ENCODE measurements around the gene FOXL1.

Gene FOXL1

GRCh38 chr16:86568677-86569623 is 9.4 kb upstream of the FOXL1 start:
- DNase-seq: no peak

- no peak for DNase-seq
These were observed 8.5 kb upstream of the FOXL1 start for GRCh38 chr16:86569701-86570447.

DNA sequence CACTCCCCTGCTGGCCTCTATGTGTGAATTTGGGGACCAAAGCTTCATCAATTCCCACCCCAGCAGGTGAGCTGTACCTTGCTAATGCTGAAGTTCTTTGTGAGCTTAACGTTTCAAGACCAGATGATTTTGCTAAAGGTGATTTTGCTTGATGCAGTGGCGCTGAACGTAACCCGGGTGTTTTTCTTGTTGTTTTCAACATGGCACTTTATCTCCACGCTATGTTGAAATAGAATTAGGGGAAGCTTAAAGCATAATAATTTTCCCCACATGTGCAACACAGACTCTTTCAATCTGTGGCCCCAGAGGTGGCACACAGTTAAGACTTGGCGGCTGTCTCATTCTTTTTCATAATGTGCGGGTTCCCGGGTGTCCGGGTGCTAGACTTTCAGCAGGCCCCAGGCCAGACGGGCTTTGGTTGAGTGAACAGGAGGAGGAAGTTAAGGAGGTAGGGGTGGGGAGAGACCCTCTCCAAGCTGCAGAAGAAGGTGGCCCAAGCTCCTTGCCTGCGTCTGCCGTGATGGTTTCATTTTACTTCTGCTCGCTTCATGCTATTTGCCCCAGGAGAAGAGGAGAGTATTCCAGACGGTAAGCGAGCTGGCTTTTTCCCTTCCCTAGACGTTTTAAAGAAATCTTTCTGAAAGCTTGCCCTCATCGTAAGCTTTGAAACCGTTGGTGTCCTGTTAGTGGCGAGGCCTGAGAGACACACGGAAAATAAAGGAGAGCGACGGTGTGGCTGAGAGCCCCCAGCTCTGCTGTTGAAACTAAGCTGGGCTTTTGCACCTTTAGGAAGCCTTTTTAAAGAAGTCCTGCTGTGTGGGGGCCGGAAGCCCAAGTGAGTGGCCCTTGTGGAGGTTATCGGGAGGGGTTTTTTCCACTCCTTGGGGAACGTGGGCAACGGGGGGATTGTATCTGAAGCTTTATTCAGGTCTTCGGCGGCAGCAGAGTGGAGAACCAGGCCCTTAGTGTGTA is 7.5 kb upstream of the FOXL1 start:
- DNase-seq: no peak

DNA sequence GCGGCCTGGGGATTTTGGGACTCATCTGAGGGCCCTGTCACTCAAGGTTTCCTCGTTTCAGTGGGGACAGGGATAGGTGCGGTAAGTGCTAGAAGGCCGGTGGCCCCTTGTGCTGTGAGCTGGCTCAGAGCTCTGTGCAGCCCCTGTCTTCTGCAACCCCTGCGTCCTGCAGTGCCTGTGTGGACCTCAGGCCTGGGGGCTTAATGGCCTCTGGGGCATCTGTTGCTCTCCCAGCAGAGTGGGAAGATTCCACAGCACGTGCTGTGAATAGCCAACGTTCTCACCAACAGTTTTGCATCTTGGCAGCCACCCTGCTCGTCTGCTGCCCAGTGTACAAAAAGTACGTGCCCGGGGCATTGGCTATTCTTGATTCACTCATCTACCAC is 6.8 kb upstream of the FOXL1 start:
- no peak for DNase-seq

DNA sequence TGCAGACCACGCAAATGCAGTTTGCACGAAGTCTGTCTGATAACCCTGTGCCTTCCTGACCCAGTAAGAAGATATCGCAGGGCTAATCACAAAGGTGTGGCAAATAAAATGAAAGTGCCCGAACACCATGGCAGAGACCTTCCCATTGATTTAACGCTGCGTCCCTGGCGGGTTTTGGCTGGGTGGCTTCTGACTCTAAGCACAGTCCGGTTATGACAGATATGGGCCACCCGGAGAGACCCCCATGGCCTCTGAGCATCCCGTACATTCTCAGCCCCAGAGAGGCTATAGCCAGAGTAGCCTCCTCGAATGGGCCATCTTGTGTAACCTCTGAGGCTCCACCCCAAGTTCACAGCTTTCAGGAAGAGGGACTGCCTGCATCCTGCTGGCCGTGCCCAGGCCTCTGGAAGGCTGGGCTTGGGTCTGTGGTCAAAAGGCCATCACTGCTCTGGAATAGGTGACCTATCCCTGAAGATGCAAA is 6.3 kb upstream of the FOXL1 start:
- DNase-seq: no peak

DNA sequence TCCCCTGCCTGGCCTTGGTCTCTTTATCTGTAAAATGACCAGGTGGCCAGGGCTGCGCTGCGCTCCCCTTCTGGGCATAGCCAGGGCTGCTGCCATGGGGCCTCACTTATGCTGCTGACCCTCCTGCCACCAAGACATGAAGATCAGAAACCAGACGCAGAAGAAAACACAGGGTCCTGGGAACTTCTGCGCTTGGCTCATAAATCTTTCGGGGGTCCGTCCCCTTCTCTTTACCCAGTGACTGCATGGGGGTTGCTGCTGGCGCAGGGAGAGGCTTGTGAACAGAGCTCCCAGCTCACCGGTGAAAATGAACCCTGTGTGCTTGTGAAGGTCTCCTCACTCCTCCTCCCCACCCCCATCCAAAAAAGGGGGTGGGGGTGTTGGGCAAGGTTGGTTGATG is 5.7 kb upstream of the FOXL1 start:
- DNase-seq: no peak

GRCh38 chr16:86573215-86573614 is 5.1 kb upstream of the FOXL1 start:
- no peak for DNase-seq

- no peak for DNase-seq
These were observed 4.5 kb upstream of the FOXL1 start for GRCh38 chr16:86573646-86574508.

- DNase-seq: no peak
These were observed 3.7 kb upstream of the FOXL1 start for GRCh38 chr16:86574646-86575045.

- DNase-seq: no peak
These were observed 3.2 kb upstream of the FOXL1 start for GRCh38 chr16:86575095-86575685.

- DNase-seq: peak; percentile 14
These were observed 2.4 kb upstream of the FOXL1 start for GRCh38 chr16:86575754-86576557.

- no peak for DNase-seq
These were observed 1.6 kb upstream of the FOXL1 start for GRCh38 chr16:86576591-86577313.

- no peak for DNase-seq
These were observed 906 bp upstream of the FOXL1 start for GRCh38 chr16:86577314-86577971.

DNA sequence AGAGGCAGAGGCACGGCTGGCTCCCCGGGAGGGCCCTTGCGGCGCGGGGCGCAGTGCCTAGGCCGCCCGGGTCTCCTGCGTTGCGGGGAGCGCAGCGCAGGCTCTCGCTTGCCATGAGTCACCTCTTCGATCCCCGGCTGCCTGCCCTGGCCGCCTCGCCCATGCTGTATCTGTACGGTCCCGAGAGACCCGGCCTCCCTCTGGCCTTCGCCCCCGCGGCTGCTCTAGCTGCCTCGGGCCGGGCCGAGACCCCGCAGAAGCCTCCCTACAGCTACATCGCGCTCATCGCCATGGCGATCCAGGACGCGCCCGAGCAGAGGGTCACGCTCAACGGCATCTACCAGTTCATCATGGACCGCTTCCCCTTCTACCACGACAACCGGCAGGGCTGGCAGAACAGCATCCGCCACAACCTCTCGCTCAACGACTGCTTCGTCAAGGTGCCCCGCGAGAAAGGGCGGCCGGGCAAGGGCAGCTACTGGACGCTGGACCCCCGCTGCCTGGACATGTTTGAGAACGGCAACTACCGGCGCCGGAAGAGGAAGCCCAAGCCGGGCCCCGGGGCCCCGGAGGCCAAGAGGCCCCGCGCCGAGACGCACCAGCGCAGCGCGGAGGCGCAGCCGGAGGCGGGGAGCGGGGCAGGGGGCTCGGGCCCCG is 390 bp downstream of the FOXL1 start:
- DNase-seq: no peak

GRCh38 chr16:86579268-86580062 is 1.1 kb downstream of the FOXL1 start:
- DNase-seq: no peak

GRCh38 chr16:86580063-86580790 is 1.9 kb downstream of the FOXL1 start:
- DNase-seq: no peak

GRCh38 chr16:86580791-86581170 is 2.4 kb downstream of the FOXL1 start:
- no peak for DNase-seq

All from CD4-positive, alpha-beta T cell treated with Interleukin-4 for 4 hours (primary cell).